GM23338 (cell line): ENCODE measurements around the gene NRG3. TPM values are rescaled to one million over a fixed set of nuclear protein-coding genes. Genes with fewer than 3 reads are reported as not detected.
A peak's percentile ranks its signal among the peaks of the same experiment; 100 is the strongest.

Source experiments
- ATAC-seq: fragments of 200-7000 bp; cut with Tn5 transposase; 3 replicates; pipeline ENCODE4 v1.9.1; 2020
- DNase-seq: peaks from one replicate; pipeline ENCODE4 v3.0.0-alpha.2; 2015; ENCODE audit warnings: low spot score
- H2AFZ ChIP-seq: fragments of 200-600 bp; sonication (generic); 2 replicates; pipeline ENCODE4 v1.8.0; 2016; ENCODE audit warnings: antibody characterized with exemption, mild to moderate bottlenecking, moderate library complexity
- H3F3A ChIP-seq: fragments of 200-600 bp; sonication (generic); replicated peaks from 2 replicates; pipeline ENCODE4 v1.8.0; 2017; ENCODE audit warnings: antibody characterized with exemption, mixed run types, low read depth
- H3K27ac ChIP-seq: fragments of 200-600 bp; sonication (generic); 2 replicates; pipeline ENCODE4 v1.6.1; 2016; ENCODE audit warnings: low read depth
- H3K27me3 ChIP-seq: fragments of 200-600 bp; sonication (generic); 2 replicates; pipeline ENCODE4 v1.8.0; 2016; ENCODE audit warnings: mild to moderate bottlenecking, mixed run types, moderate library complexity; ENCODE audit not compliant: insufficient read depth
- H3K36me3 ChIP-seq: fragments of 200-600 bp; sonication (generic); 2 replicates; pipeline ENCODE4 v1.8.0; 2016; ENCODE audit warnings: mild to moderate bottlenecking; ENCODE audit not compliant: insufficient read depth
- H3K4me1 ChIP-seq: fragments of 200-600 bp; sonication (generic); 2 replicates; pipeline ENCODE4 v1.8.0; 2016; ENCODE audit warnings: mild to moderate bottlenecking, moderate library complexity; ENCODE audit not compliant: insufficient read depth
- H3K4me2 ChIP-seq: fragments of 200-600 bp; sonication (generic); 2 replicates; pipeline ENCODE4 v1.7.1; 2017; ENCODE audit warnings: mixed run types
- H3K4me3 ChIP-seq: fragments of 200-600 bp; sonication (generic); 2 replicates; pipeline ENCODE4 v1.6.1; 2016; ENCODE audit warnings: mixed run types
- H3K79me2 ChIP-seq: fragments of 200-600 bp; sonication (generic); replicated peaks from 2 replicates; pipeline ENCODE4 v1.8.0; 2017; ENCODE audit warnings: mild to moderate bottlenecking; ENCODE audit not compliant: insufficient read depth
- H3K9me2 ChIP-seq: fragments of 200-600 bp; sonication (generic); 2 replicates; pipeline ENCODE4 v1.8.0; 2017; ENCODE audit not compliant: insufficient read depth
- H4K20me1 ChIP-seq: fragments of 200-600 bp; sonication (generic); replicated peaks from 2 replicates; pipeline ENCODE4 v1.8.0; 2017; ENCODE audit warnings: mild to moderate bottlenecking; ENCODE audit not compliant: insufficient read depth
- H3K27ac Mint-ChIP-seq: 2 replicates; pipeline ENCODE4 v1.8.0; 2020; ENCODE audit warnings: inconsistent platforms, mild to moderate bottlenecking, moderate library complexity, mixed read lengths
- H3K27me3 Mint-ChIP-seq: 3 replicates; pipeline ENCODE4 v1.8.0; 2022; ENCODE audit warnings: low read depth, mild to moderate bottlenecking, moderate library complexity, mixed read lengths, inconsistent platforms; ENCODE audit not compliant: insufficient read depth, poor library complexity
- H3K36me3 Mint-ChIP-seq: 3 replicates; pipeline ENCODE4 v1.8.0; 2021; ENCODE audit warnings: low read depth, mild to moderate bottlenecking, inconsistent platforms, moderate library complexity, mixed read lengths
- H3K4me1 Mint-ChIP-seq: 3 replicates; pipeline ENCODE4 v1.8.0; 2020; ENCODE audit warnings: mild to moderate bottlenecking, inconsistent platforms, mixed read lengths
- H3K4me3 Mint-ChIP-seq: 3 replicates; pipeline ENCODE4 v1.8.0; 2021; ENCODE audit warnings: moderate library complexity, mild to moderate bottlenecking, inconsistent platforms, mixed read lengths
- H3K9me3 Mint-ChIP-seq: 3 replicates; pipeline ENCODE4 v1.8.0; 2020; ENCODE audit warnings: moderate library complexity, mild to moderate bottlenecking, inconsistent platforms, mixed read lengths
- CREB1 ChIP-seq: fragments of 250-450 bp; sonication (Bioruptor Pico); IDR thresholded peaks from 2 replicates; pipeline ENCODE4 v1.5.0; 2020; ENCODE audit warnings: low read depth, mild to moderate bottlenecking, moderate library complexity
- EZH2 ChIP-seq: fragments of 200-600 bp; sonication (generic); IDR thresholded peaks from one replicate; pipeline ENCODE4 v1.8.0; 2017; ENCODE audit warnings: antibody characterized with exemption, mild to moderate bottlenecking, low read depth; ENCODE audit not compliant: unreplicated experiment
- JUNB ChIP-seq: IDR thresholded peaks from one replicate; pipeline ENCODE4 v1.6.1; 2016; ENCODE audit warnings: antibody characterized with exemption; ENCODE audit not compliant: unreplicated experiment
- NANOG ChIP-seq: IDR thresholded peaks from 2 replicates; pipeline ENCODE4 v1.6.1; 2016; ENCODE audit warnings: antibody characterized with exemption, borderline replicate concordance
- POLR2AphosphoS5 ChIP-seq: IDR thresholded peaks from 2 replicates; pipeline ENCODE4 v1.6.1; 2016; ENCODE audit warnings: antibody characterized with exemption, low read depth
- STAT1 ChIP-seq: IDR thresholded peaks from one replicate; pipeline ENCODE4 v1.6.1; 2016; ENCODE audit warnings: antibody characterized with exemption; ENCODE audit not compliant: unreplicated experiment
- ZNF462 ChIP-seq: fragments of 250-450 bp; sonication (Bioruptor Pico); IDR thresholded peaks from 2 replicates; pipeline ENCODE4 v1.5.0; 2020; ENCODE audit warnings: mild to moderate bottlenecking, moderate library complexity
- polyA plus RNA-seq: library from polyadenylated mRNA; unstranded; fragments of >200 nt; fragmentation: Nextera tagmentation; extraction: Ambion mirVana; gene quantifications from 2 replicates; pipeline ENCODE4 v1.2.1, GENCODE V29; 2016
- total RNA-seq: library from RNA; depleted of rRNA; stranded (reverse); fragments of >200 nt; shearing (Covaris generic); gene quantifications from 2 replicates; pipeline ENCODE4 v1.2.3, GENCODE V29; 2014
- TF ChIP-seq, protein P1 (sequence below): IDR thresholded peaks from one replicate; pipeline ENCODE4 v1.6.1; 2018; ENCODE audit warnings: antibody characterized with exemption; ENCODE audit not compliant: unreplicated experiment
- TF ChIP-seq, protein P2 (sequence below): IDR thresholded peaks from 2 replicates; pipeline ENCODE4 v1.6.1; 2016; ENCODE audit warnings: antibody characterized with exemption
- TF ChIP-seq, protein P3 (sequence below), 2 experiments: fragments of 200-600 bp in 1 of 2; sonication (generic) in 1 of 2; conservative IDR thresholded peaks; 2 replicates each; pipeline versions ENCODE4 v1.5.1 to v1.6.1; 2016 to 2017; ENCODE audit warnings: antibody characterized with exemption in 2 of 2, low read depth in 2 of 2, mild to moderate bottlenecking in 2 of 2, moderate library complexity in 1 of 2

NRG3 gene
- total and polyA plus RNA-seq, 2 experiments from 2014 or later = 1.9 to 3.9 TPM

DNA sequence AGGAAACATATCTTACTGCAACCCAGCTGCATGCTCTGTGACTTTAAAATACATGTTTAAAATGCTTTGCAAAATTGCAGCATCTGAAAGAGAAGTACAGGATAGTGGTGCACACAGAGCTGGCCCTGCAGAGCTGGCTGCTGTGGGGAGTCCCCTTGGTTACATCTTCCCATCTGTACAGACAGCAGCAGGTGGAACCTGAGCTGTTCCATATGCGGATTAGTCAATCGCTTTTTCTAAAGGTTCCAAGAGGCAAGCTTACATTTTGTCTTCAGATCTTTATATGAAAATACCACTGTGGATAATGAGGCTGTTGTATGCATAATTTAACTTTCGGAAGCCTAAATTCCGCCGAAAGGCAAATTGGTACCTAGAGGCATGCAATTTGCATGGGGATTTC lies 444.1 kb downstream of the NRG3 start:
- TF ChIP-seq NANOG = no peak
- no peak for TF ChIP-seq ZNF462 (CRISPR knock-in tag)
- Histone ChIP-seq H2AFZ (no peak overlapping the region), H3K27me3 (no peaks in the 10 kb centered on the region), H3K4me1 (no peaks in the 10 kb centered on the region), H3K79me2 (no peaks in the 10 kb centered on the region), H3K27ac (no peak overlapping the region), H3K4me3 (no peak overlapping the region), H3K4me2 (no peak overlapping the region), H3F3A (no peaks in the 10 kb centered on the region), H3K36me3 (no peaks in the 10 kb centered on the region), H3K9me2 (no peaks in the 10 kb centered on the region), H4K20me1 (no peaks in the 10 kb centered on the region)
- H3K4me1 Mint-ChIP-seq = peaks cover 30% of the 10 kb centered on the region
- no peak overlapping the region for H3K4me3 Mint-ChIP-seq
- DNase-seq (no peak), ATAC-seq (peak; percentile 37; the same call in 2 of the 3 replicates)
- peaks cover 2% of the 10 kb centered on the region for H3K27me3 Mint-ChIP-seq
- no peaks in the 10 kb centered on the region for H3K36me3 Mint-ChIP-seq
- no peaks in the 10 kb centered on the region for H3K9me3 Mint-ChIP-seq
- 0 out of 2 replicates have a peak overlapping the region, but pooled peaks have one; percentile 10 for H3K27ac Mint-ChIP-seq

GRCh38 chr10:82319562-82319961 lies 444.6 kb downstream of the NRG3 start:
- peaks cover 30% of the 10 kb centered on the region for H3K4me1 Mint-ChIP-seq
- H4K20me1 ChIP-seq = no peaks in the 10 kb centered on the region
- TF ChIP-seq EZH2 (no peak), JUNB (no peak), CREB1 (no peak), POLR2AphosphoS5 (no peak), STAT1 (no peak)
- TF ChIP-seq, protein P1, sequence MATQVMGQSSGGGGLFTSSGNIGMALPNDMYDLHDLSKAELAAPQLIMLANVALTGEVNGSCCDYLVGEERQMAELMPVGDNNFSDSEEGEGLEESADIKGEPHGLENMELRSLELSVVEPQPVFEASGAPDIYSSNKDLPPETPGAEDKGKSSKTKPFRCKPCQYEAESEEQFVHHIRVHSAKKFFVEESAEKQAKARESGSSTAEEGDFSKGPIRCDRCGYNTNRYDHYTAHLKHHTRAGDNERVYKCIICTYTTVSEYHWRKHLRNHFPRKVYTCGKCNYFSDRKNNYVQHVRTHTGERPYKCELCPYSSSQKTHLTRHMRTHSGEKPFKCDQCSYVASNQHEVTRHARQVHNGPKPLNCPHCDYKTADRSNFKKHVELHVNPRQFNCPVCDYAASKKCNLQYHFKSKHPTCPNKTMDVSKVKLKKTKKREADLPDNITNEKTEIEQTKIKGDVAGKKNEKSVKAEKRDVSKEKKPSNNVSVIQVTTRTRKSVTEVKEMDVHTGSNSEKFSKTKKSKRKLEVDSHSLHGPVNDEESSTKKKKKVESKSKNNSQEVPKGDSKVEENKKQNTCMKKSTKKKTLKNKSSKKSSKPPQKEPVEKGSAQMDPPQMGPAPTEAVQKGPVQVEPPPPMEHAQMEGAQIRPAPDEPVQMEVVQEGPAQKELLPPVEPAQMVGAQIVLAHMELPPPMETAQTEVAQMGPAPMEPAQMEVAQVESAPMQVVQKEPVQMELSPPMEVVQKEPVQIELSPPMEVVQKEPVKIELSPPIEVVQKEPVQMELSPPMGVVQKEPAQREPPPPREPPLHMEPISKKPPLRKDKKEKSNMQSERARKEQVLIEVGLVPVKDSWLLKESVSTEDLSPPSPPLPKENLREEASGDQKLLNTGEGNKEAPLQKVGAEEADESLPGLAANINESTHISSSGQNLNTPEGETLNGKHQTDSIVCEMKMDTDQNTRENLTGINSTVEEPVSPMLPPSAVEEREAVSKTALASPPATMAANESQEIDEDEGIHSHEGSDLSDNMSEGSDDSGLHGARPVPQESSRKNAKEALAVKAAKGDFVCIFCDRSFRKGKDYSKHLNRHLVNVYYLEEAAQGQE = no peak
- TF ChIP-seq, protein P2, sequence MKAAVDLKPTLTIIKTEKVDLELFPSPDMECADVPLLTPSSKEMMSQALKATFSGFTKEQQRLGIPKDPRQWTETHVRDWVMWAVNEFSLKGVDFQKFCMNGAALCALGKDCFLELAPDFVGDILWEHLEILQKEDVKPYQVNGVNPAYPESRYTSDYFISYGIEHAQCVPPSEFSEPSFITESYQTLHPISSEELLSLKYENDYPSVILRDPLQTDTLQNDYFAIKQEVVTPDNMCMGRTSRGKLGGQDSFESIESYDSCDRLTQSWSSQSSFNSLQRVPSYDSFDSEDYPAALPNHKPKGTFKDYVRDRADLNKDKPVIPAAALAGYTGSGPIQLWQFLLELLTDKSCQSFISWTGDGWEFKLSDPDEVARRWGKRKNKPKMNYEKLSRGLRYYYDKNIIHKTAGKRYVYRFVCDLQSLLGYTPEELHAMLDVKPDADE = no peak
- TF ChIP-seq, protein P3, sequence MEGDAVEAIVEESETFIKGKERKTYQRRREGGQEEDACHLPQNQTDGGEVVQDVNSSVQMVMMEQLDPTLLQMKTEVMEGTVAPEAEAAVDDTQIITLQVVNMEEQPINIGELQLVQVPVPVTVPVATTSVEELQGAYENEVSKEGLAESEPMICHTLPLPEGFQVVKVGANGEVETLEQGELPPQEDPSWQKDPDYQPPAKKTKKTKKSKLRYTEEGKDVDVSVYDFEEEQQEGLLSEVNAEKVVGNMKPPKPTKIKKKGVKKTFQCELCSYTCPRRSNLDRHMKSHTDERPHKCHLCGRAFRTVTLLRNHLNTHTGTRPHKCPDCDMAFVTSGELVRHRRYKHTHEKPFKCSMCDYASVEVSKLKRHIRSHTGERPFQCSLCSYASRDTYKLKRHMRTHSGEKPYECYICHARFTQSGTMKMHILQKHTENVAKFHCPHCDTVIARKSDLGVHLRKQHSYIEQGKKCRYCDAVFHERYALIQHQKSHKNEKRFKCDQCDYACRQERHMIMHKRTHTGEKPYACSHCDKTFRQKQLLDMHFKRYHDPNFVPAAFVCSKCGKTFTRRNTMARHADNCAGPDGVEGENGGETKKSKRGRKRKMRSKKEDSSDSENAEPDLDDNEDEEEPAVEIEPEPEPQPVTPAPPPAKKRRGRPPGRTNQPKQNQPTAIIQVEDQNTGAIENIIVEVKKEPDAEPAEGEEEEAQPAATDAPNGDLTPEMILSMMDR (conservative IDR thresholded peaks at IDR 0.05; ENCODE audit: low read depth in 2 of 2) = no peak

More at GRCh38 chr10:82319562-82319961, 444.6 kb downstream of the NRG3 start:
- ATAC-seq = peak; percentile 80
- Histone ChIP-seq H3K4me1 (no peaks in the 10 kb centered on the region), H3F3A (no peaks in the 10 kb centered on the region), H3K36me3 (no peaks in the 10 kb centered on the region), H3K79me2 (no peaks in the 10 kb centered on the region), H3K27ac (no peak overlapping the region), H2AFZ (no peak overlapping the region), H3K27me3 (no peaks in the 10 kb centered on the region), H3K4me2 (no peak overlapping the region), H3K9me2 (no peaks in the 10 kb centered on the region), H3K4me3 (no peak overlapping the region)
- H3K27ac Mint-ChIP-seq = no peak overlapping the region
- H3K36me3 Mint-ChIP-seq = no peaks in the 10 kb centered on the region
- H3K4me3 Mint-ChIP-seq = no peak overlapping the region
- H3K9me3 Mint-ChIP-seq = no peaks in the 10 kb centered on the region
- peaks cover 2% of the 10 kb centered on the region for H3K27me3 Mint-ChIP-seq
- DNase-seq = peak; percentile 3
